Measurements from ENCODE around the gene FAM184B. TPM values are rescaled to one million over a fixed set of nuclear protein-coding genes. Genes with fewer than 3 reads are reported as not detected.

FAM184B gene
- total and polyA plus RNA-seq, 10 donors = 0.03 to 0.04 (median 0.03) TPM; not detected in 7

DNA sequence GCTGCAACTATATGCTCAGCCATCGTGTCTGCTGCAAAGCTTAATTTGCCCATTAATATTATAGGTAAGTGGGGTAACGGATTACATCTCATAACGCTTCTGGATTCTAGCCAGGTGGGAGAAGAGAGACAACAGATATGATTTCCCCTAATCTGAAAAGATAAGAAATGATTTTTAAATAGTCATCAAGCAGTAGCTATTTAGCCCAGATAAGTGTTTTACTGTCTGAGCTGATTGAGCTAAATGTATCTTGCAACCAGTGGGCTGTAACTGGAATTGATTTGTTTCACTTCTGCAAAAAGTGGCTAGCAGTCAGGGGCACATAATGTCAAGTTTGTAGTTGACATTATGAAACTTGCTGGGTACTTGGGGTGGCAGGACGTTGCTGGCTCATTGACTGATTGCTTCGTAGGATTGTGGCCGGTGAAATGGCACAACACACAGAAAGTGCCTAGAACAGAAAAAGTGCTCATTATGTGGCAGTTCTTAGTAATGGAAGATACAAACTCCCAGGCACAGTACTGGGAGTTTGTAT is 185.9 kb downstream of the FAM184B start:
- peaks cover 0 to 53% (median 31%) of the 10 kb centered on the region in 6 donors for H3K4me1 ChIP-seq
- 52 to 67% (median 59%) methylated on average over 6 of the region's 6 CpGs for whole genome bisulfite sequencing, 5 donors
- no peak overlapping the region for H3K4me3 ChIP-seq
- TF ChIP-seq POLR2AphosphoS5 (IDR thresholded peaks at IDR 0.05) (peak in 1 of 3 donors; percentile 52), POLR2A (IDR thresholded peaks at IDR 0.05) (no peak)
- TF ChIP-seq, protein P1, sequence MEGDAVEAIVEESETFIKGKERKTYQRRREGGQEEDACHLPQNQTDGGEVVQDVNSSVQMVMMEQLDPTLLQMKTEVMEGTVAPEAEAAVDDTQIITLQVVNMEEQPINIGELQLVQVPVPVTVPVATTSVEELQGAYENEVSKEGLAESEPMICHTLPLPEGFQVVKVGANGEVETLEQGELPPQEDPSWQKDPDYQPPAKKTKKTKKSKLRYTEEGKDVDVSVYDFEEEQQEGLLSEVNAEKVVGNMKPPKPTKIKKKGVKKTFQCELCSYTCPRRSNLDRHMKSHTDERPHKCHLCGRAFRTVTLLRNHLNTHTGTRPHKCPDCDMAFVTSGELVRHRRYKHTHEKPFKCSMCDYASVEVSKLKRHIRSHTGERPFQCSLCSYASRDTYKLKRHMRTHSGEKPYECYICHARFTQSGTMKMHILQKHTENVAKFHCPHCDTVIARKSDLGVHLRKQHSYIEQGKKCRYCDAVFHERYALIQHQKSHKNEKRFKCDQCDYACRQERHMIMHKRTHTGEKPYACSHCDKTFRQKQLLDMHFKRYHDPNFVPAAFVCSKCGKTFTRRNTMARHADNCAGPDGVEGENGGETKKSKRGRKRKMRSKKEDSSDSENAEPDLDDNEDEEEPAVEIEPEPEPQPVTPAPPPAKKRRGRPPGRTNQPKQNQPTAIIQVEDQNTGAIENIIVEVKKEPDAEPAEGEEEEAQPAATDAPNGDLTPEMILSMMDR (IDR thresholded peaks at IDR 0.05 in 8 of 11, conservative IDR thresholded peaks at IDR 0.05 in 3 of 11) = no peak
- H3K27me3 ChIP-seq (replicated peaks in 1 of 7) = no peaks in the 10 kb centered on the region
- intact Hi-C loops (cut with DNase I; ENCODE audit: low total_unique reads) = no loop called here
- DNase-seq = no peak
- H3K27ac ChIP-seq = peak overlapping the region in 3 of 8 donors; percentile 36 to 63 (median 55)
- peaks cover 0 to 100% (median 81%) of the 10 kb centered on the region in 6 donors for H3K36me3 ChIP-seq
- no peaks in the 10 kb centered on the region for H3K9me3 ChIP-seq

DNA sequence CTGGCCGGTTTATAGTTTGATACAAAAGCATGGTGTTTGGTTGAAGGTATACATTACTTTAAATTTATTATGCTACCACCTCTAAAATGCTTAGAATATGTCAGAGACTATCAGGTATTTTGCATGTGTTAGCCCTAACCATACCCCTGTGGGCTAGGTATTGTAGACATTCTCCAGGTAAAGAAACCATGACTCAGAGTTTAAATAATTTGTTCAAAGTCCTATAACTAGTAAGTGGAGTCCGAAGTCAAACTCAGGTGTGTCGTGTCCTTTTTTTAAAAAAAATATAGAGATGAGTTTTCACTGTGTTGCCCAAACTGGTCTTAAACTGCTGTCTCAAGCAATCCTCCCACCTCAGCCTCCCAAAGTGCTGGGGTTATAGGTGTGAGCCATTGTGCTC is 192.1 kb downstream of the FAM184B start:
- intact Hi-C loops (cut with DNase I; ENCODE audit: low total_unique reads) = no loop called here
- no peak overlapping the region for H3K27ac ChIP-seq

DNA sequence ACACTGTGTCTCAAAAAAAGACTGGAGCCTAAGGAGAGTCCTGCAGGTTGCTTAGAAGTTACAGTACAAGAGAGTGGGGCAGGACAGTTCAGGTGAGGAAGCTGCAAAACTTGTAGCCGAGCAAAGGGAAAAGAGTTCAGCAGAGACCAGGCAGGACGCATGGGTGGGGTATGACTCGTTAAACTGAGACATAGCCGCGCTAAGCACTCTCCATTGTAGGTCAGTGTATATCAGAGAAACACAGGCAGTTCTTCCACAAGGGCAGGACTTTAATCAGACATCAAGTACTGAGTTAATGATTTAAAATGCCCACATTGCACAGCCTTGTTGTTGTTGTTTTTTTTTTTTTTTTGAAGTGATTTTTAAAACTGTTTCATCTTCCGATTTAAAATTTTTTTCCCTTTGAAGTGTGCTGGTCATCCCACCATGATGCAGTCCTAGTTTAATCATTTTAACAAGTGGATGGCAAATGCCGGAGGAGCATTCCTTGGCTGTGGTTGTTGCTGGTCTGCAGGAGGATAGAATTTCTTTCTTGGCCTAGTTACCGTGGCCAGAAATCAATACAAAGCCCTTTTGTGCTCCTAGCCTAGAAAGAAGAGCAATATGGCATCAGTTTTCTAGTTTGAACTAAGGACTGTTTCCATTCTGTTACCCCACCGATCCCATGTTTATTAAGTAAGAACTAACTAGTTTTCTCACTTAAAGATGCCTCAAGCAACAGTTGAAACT is 194.2 kb downstream of the FAM184B start:
- 91 to 95% (median 93%) methylated on average over 9 of the region's 9 CpGs for WGBS, 5 donors
- peaks cover 4 to 100% (median 94%) of the 10 kb centered on the region in 6 donors for H3K36me3 ChIP-seq

More for the DNA sequence above, 192.1 kb downstream of the FAM184B start:
- peaks cover 4 to 100% (median 85%) of the 10 kb centered on the region in 6 donors for H3K36me3 ChIP-seq
- no peaks in the 10 kb centered on the region for H3K27me3 ChIP-seq (replicated peaks in 1 of 7)
- DNase-seq = no peak
- peaks cover 0 to 28% (median 13%) of the 10 kb centered on the region in 6 donors for H3K4me1 ChIP-seq
- WGBS, 5 donors = 94 to 99% (median 96%) methylated on average over 3 of the region's 3 CpGs
- TF ChIP-seq, protein P1 (IDR thresholded peaks at IDR 0.05 in 8 of 11, conservative IDR thresholded peaks at IDR 0.05 in 3 of 11) = no peak
- TF ChIP-seq POLR2A (IDR thresholded peaks at IDR 0.05) (no peak), POLR2AphosphoS5 (IDR thresholded peaks at IDR 0.05) (no peak)
- no peaks in the 10 kb centered on the region for H3K9me3 ChIP-seq
- H3K4me3 ChIP-seq = no peak overlapping the region

More for the DNA sequence above, 194.2 kb downstream of the FAM184B start:
- H3K27ac ChIP-seq = no peak overlapping the region
- intact Hi-C loops (cut with DNase I; ENCODE audit: low total_unique reads) = no loop called here
- no peaks in the 10 kb centered on the region for H3K9me3 ChIP-seq
- TF ChIP-seq POLR2AphosphoS5 (IDR thresholded peaks at IDR 0.05) (no peak), POLR2A (IDR thresholded peaks at IDR 0.05) (no peak)
- TF ChIP-seq, protein P1 (IDR thresholded peaks at IDR 0.05 in 8 of 11, conservative IDR thresholded peaks at IDR 0.05 in 3 of 11) = no peak
- no peak for DNase-seq
- peaks cover 0 to 24% (median 3%) of the 10 kb centered on the region in 6 donors for H3K4me1 ChIP-seq
- H3K4me3 ChIP-seq = no peak overlapping the region
- no peaks in the 10 kb centered on the region for H3K27me3 ChIP-seq (replicated peaks in 1 of 7)

Measured in spleen (tissue), 11 donors.